Endothelial cell of umbilical vein (primary cell): ENCODE data around the gene RPGRIP1L. TPM values are rescaled to one million over a fixed set of nuclear protein-coding genes. Genes with fewer than 3 reads are reported as not detected.

Experiments
- BruUV-seq: library from RNA; stranded (reverse); fragments of 400-500 nt; replicated peaks from 2 replicates; lab custom pipeline; 2021; lab: Mats Ljungman, UMichigan
- CTCF ChIA-PET: fragments of 300-600, 350-600 bp; sonication (Branson Sonifier 250); formaldehyde crosslinking; loops from one replicate; lab custom pipeline; 2021; ENCODE audit warnings: antibody characterized with exemption, inconsistent platforms; lab: Charles Lee
- POLR2A ChIA-PET: fragments of 300-600, 350-600 bp; sonication (Branson Sonifier 250); formaldehyde crosslinking; loops from one replicate; lab custom pipeline; 2021; ENCODE audit warnings: antibody characterized with exemption, inconsistent platforms; lab: Charles Lee
- DNase-seq: peaks from one replicate; pipeline ENCODE4 v3.0.0-alpha.2; 2011; ENCODE audit warnings: low read depth, low spot score
- FAIRE-seq: peaks from 2 replicates; lab custom pipeline; 2011; peaks lifted over from hg19 to GRCh38; lab: Jason Lieb, UNC
- H2AFZ ChIP-seq: 2 replicates; pipeline ENCODE4 v1.6.0; 2012; ENCODE audit warnings: low read depth, low read length, control low read depth, inconsistent platforms
- H3K27ac ChIP-seq: 2 replicates; pipeline ENCODE4 v1.5.1; 2011; ENCODE audit warnings: low read depth, mild to moderate bottlenecking, control low read depth, low read length, moderate library complexity; ENCODE audit not compliant: insufficient read depth
- H3K27me3 ChIP-seq, 2 experiments: 2 replicates each; pipeline versions ENCODE4 v1.6.0 to v1.6.1; 2011; ENCODE audit warnings: low read length in 2 of 2, mixed read lengths in 1 of 2; ENCODE audit not compliant: control insufficient read depth in 2 of 2, insufficient read depth in 2 of 2
- H3K36me3 ChIP-seq, 2 experiments: 2 replicates in 1 of 2; 3 replicates in 1 of 2; pipeline ENCODE4 v1.5.1; 2011; ENCODE audit warnings: low read length in 2 of 2, mild to moderate bottlenecking in 1 of 2, moderate library complexity in 1 of 2; ENCODE audit not compliant: control insufficient read depth in 2 of 2, insufficient read depth in 2 of 2; ENCODE audit errors: extremely low read depth in 1 of 2
- H3K4me1 ChIP-seq: 3 replicates; pipeline ENCODE4 v1.5.1; 2011; ENCODE audit warnings: mild to moderate bottlenecking, low read length; ENCODE audit not compliant: control insufficient read depth, insufficient read depth; ENCODE audit errors: extremely low read depth
- H3K4me2 ChIP-seq: 2 replicates; pipeline ENCODE4 v1.6.1; 2011; ENCODE audit warnings: low read length, control low read depth, mixed read lengths; ENCODE audit not compliant: insufficient read depth
- H3K4me3 ChIP-seq, 3 experiments: fragments of 200-600 bp in 1 of 3; sonication (generic), shearing (Covaris generic) in 1 of 3; replicated peaks in 1 of 3; 2 replicates each; pipeline ENCODE4 v1.5.1; 2011 to 2016; ENCODE audit warnings: control low read depth in 3 of 3, low read length in 3 of 3, mild to moderate bottlenecking in 2 of 3, inconsistent platforms in 1 of 3, low read depth in 1 of 3, moderate library complexity in 1 of 3; ENCODE audit not compliant: insufficient read depth in 1 of 3
- H3K79me2 ChIP-seq: 2 replicates; pipeline ENCODE4 v1.6.0; 2012; ENCODE audit warnings: low read length, inconsistent platforms; ENCODE audit not compliant: control insufficient read depth, insufficient read depth
- H3K9ac ChIP-seq: replicated peaks from 2 replicates; pipeline ENCODE3; 2011; ENCODE audit warnings: low read length, control low read depth; ENCODE audit not compliant: insufficient read depth; ENCODE audit errors: extremely low read depth
- H3K9me1 ChIP-seq: replicated peaks from 3 replicates; pipeline ENCODE4 v1.6.0; 2011; ENCODE audit warnings: mild to moderate bottlenecking, low read length; ENCODE audit not compliant: control insufficient read depth, insufficient read depth; ENCODE audit errors: extremely low read depth
- H3K9me3 ChIP-seq: replicated peaks from 2 replicates; pipeline ENCODE4 v1.5.1; 2012; ENCODE audit warnings: low read length, inconsistent platforms; ENCODE audit not compliant: control insufficient read depth, insufficient read depth
- H4K20me1 ChIP-seq: replicated peaks from 2 replicates; pipeline ENCODE3; 2011; ENCODE audit warnings: mild to moderate bottlenecking, low read length; ENCODE audit not compliant: control insufficient read depth, insufficient read depth; ENCODE audit errors: extremely low read depth
- CTCF ChIP-seq, 2 donors: IDR thresholded peaks; 1 replicate in 1 of 2; 2 replicates in 1 of 2; pipeline ENCODE4 v1.5.1; 2011; ENCODE audit warnings: low read length in 2 of 2, mild to moderate bottlenecking in 2 of 2, moderate library complexity in 2 of 2, control low read depth in 1 of 2, inconsistent platforms in 1 of 2, low read depth in 1 of 2; ENCODE audit not compliant: insufficient read depth in 1 of 2; ENCODE audit errors: extremely low read depth in 1 of 2
- EZH2 ChIP-seq: IDR thresholded peaks from 2 replicates; pipeline ENCODE4 v1.6.1; 2012; ENCODE audit warnings: borderline replicate concordance, low read depth, mild to moderate bottlenecking, moderate library complexity, low read length, inconsistent platforms; ENCODE audit not compliant: severe bottlenecking
- FOS ChIP-seq: IDR thresholded peaks from 2 replicates; pipeline ENCODE4 v1.6.1; 2011; ENCODE audit warnings: mild to moderate bottlenecking, low read length, moderate library complexity, borderline replicate concordance; ENCODE audit not compliant: insufficient read depth
- GATA2 ChIP-seq: IDR thresholded peaks from 2 replicates; pipeline ENCODE4 v1.7.0; 2011; ENCODE audit warnings: low read depth, mild to moderate bottlenecking, moderate library complexity, mixed read lengths, low read length; ENCODE audit not compliant: insufficient read length, insufficient read depth
- JUN ChIP-seq: IDR thresholded peaks from 2 replicates; pipeline ENCODE4 v1.6.1; 2011; ENCODE audit warnings: borderline replicate concordance, low read depth; ENCODE audit not compliant: insufficient read length, insufficient read depth
- MAX ChIP-seq: IDR thresholded peaks from 2 replicates; pipeline ENCODE4 v1.6.1; 2011; ENCODE audit not compliant: insufficient read depth, insufficient read length
- MYC ChIP-seq: IDR thresholded peaks from one replicate; pipeline ENCODE4 v1.6.1; 2011; ENCODE audit warnings: mild to moderate bottlenecking, low read depth, low read length
- POLR2A ChIP-seq: IDR thresholded peaks from 2 replicates; pipeline ENCODE4 v1.6.1; 2012; ENCODE audit warnings: low read depth, mild to moderate bottlenecking, control low read depth, low read length
- POLR2AphosphoS5 ChIP-seq: IDR thresholded peaks from 2 replicates; pipeline ENCODE4 v1.6.1; 2012; ENCODE audit warnings: low read depth, mild to moderate bottlenecking, control low read depth, low read length, moderate library complexity; ENCODE audit not compliant: insufficient read depth
- dilution Hi-C: fragments of 300-500 bp; cut with MboI; formaldehyde crosslinking; loops from one replicate; pipeline ENCODE4 v1.15.0; 2019; ENCODE audit warnings: low sequenced_read_pairs; ENCODE audit not compliant: extremely low pct_ligation_motif_present
- intact Hi-C: fragments of 100-400 bp; cut with micrococcal nuclease; formaldehyde crosslinking; loops from one replicate; pipeline ENCODE4 v1.10.0; 2022
- polyA plus RNA-seq, 4 experiments: library from polyadenylated mRNA; depleted of rRNA in 3 of 4; stranded (reverse) in 3 of 4; unstranded in 1 of 4; fragments of >200 nt; gene quantifications; 2 replicates each; pipeline versions ENCODE4 v1.2.1 to v1.2.3, GENCODE V29; 2011 to 2012; ENCODE audit warnings: missing spikeins in 1 of 4
- total RNA-seq: library from RNA; stranded (reverse); gene quantifications from 2 replicates; pipeline ENCODE4 v1.2.3, GENCODE V29; 2021

Gene RPGRIP1L
- total and polyA plus RNA-seq, 2 donors (not counting 3 experiments of a cell fraction or from before 2014, with no cell fraction given) = 3.2 to 13.2 TPM

- Histone ChIP-seq H3K36me3 (no peaks in the 10 kb centered on the region), H4K20me1 (no peaks in the 10 kb centered on the region), H2AFZ (no peak overlapping the region), H3K4me3 (no peak overlapping the region), H3K4me2 (no peak overlapping the region), H3K27me3 (no peaks in the 10 kb centered on the region), H3K9me1 (no peaks in the 10 kb centered on the region), H3K4me1 (no peaks in the 10 kb centered on the region), H3K79me2 (no peaks in the 10 kb centered on the region), H3K27ac (no peak overlapping the region), H3K9me3 (no peaks in the 10 kb centered on the region), H3K9ac (no peak overlapping the region)
- intact Hi-C loops (no loop called here), dilution Hi-C loops (no loop called here)
- POLR2A ChIA-PET = no interaction called here
- DNase-seq (peak; percentile 52), FAIRE-seq (no peak)
- CTCF ChIA-PET = interaction anchor here (0.7 to 1.0 kb wide), 3 partner anchors 9 to 217 kb away, joined by 3 to 4 read pairs (median 3); no protein-coding TSS in a partner anchor
- TF ChIP-seq POLR2AphosphoS5 = no peak
- TF ChIP-seq GATA2 = peak; percentile 55
- BruUV-seq = no TSS peak
Observed at GRCh38 chr16:53678756-53679343, 24.8 kb downstream of the RPGRIP1L start.

GRCh38 chr16:53678155-53678554 lies 25.5 kb downstream of the RPGRIP1L start:
- no peaks in the 10 kb centered on the region for H3K9me1 ChIP-seq
- BruUV-seq = no TSS peak
- no peak for TF ChIP-seq FOS
- no peak for TF ChIP-seq EZH2
- TF ChIP-seq MAX = no peak
- TF ChIP-seq MYC = no peak
- no peak for TF ChIP-seq POLR2AphosphoS5
- TF ChIP-seq CTCF (IDR thresholded peaks at IDR 0.05; ENCODE audit: extremely low read depth in 1 of 2, insufficient read depth in 1 of 2, low read depth in 1 of 2, low read length in 2 of 2) = no peak
- no peak for TF ChIP-seq GATA2
- TF ChIP-seq JUN = no peak
- no peak for TF ChIP-seq POLR2A
- H3K36me3 ChIP-seq = no peaks in the 10 kb centered on the region
- no peak overlapping the region for H3K4me3 ChIP-seq
- no peak for DNase-seq
- dilution Hi-C loops = no loop called here
- H3K79me2 ChIP-seq = no peaks in the 10 kb centered on the region
- intact Hi-C loops = no loop called here
- H3K9ac ChIP-seq = no peak overlapping the region
- no peak overlapping the region for H3K27ac ChIP-seq
- H2AFZ ChIP-seq = no peak overlapping the region
- ChIA-PET CTCF (interaction anchor here (0.7 kb wide), 1 partner anchor 8 kb away, joined by 3 read pairs; no protein-coding TSS in a partner anchor), POLR2A (no interaction called here)
- no peaks in the 10 kb centered on the region for H4K20me1 ChIP-seq
- FAIRE-seq = no peak
- no peak overlapping the region for H3K4me2 ChIP-seq
- no peaks in the 10 kb centered on the region for H3K27me3 ChIP-seq
- H3K9me3 ChIP-seq = no peaks in the 10 kb centered on the region
- H3K4me1 ChIP-seq = no peaks in the 10 kb centered on the region
